GM19328 (cell line): ENCODE measurements around the gene PRKRIP1.
"Not testable (repeated sequence)": the region's sequence is repeated elsewhere in the genome, so short reads cannot be mapped to it uniquely, and the experiment has no call there.

Source experiments
- ATAC-seq: cut with Tn5 transposase; IDR thresholded peaks from one replicate; pipeline ENCODE4 v1.9.1; 2021; ENCODE audit warnings: mild to moderate bottlenecking, moderate library complexity; ENCODE audit not compliant: unreplicated experiment

Gene PRKRIP1

DNA sequence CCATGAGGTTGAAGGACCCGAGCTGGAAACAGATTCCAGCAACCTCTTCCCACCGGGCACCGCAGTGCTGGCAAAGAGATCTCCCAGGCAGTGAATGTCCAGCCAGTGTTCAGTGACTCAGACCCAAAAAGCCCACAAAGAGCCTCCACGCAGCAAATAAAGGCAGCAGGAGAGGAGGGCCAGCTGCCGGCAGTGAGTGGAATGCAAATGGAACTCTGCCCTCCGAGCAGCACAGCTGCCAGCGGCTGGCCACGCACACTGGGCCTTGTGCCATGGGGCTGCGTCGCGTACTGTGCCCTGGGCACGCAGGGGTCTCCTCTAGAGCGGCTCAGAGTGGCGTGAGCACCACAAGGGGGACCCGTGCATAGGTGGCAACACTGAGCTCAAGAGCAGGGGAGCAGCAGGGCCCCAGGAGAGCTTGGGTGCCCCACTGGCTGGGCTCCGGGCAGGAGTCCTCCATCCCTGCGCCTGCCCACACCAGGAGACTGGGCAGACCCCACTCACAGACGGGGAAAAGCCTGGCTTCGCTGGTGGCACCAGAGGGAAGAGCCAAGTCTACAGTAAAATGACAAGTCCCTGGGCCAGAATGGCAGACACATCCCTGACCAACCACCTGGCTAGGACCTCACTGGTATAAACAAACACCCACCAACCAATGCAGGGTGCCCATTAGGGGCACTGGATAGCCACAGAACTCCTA lies 78.7 kb downstream of the PRKRIP1 start:
- ATAC-seq: not testable (repeated sequence)
